8988T (cell line): ENCODE data around the gene TYMS.

Experiments
- DNase-seq: peaks from one replicate; pipeline ENCODE4 v3.0.0; 2011

Gene TYMS

DNA sequence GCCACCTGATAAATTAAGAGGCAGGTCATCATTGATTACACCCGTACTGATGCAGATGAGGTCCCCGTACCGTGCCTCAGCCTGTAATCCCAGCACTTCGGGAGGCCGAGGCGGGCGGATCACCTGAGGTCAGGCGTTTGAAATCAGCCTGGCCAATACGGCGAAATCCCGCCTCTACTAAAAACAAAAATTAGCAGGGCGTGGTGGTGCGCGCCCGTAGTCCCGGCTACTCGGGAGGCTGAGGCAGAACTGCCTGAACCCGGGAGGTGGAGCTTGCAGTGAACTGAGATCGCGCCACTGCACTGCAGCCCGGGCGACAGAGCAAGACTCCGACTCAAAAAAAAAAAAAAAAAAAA, 55.7 kb downstream of the TYMS start:
- DNase-seq, result no peak

- no peak for DNase-seq
These were observed 58.2 kb downstream of the TYMS start for GRCh38 chr18:715626-716025.

DNA sequence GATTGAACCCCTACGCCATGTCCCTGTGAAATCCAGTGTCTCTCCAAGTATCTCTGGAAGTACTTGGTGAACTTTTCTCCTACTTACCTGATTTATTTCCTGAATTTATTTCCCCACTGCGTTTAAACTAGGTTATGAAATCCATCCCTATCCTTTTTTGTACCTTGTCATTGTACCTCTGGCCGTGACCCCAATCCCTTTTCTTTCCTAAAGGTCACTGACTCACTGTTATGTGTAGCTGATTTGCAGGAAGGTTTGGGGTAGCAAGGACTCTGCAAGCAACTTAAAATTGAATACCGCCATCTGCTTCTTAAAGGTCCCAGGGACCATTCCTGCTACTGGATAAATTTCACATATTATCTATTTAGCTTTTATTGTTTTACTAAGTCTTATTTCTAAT, 59.5 kb downstream of the TYMS start:
- no peak for DNase-seq
